NB4 (cell line): ENCODE measurements around the gene SLC7A10.

Source experiments
- MYC ChIP-seq: IDR thresholded peaks from 2 replicates; pipeline ENCODE4 v1.6.1; 2011; ENCODE audit warnings: low read depth, low read length
- POLR2A ChIP-seq: IDR thresholded peaks from 2 replicates; pipeline ENCODE4 v1.6.1; 2011; ENCODE audit warnings: mild to moderate bottlenecking; ENCODE audit not compliant: insufficient read length; ENCODE audit errors: extremely low read depth
- TF ChIP-seq, protein P1 (sequence below): IDR thresholded peaks from one replicate; pipeline ENCODE4 v1.5.1; 2012; ENCODE audit warnings: low read depth, low read length
- TF ChIP-seq, protein P2 (sequence below): IDR thresholded peaks from 2 replicates; pipeline ENCODE4 v1.6.1; 2011; ENCODE audit warnings: low read depth, low read length

DNA sequence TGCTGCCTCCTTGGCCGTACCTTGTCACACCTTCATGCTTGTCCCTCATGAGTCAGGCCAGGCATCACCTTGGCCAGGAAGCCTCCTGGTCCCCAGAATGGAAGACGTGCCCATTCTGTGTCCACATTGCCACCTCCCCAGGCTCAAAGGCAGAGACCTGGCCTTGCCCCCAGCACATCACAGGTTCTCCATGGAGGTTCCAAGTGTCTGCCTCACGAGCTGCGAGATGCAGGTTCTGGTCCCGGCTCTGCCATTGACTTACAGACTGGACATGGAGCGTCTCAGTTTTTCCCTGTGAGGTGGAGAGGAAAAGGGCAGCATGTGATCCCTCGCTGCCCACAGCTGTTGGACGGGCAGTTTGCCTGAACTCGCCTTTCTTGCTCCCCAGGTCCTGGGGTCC is 9.1 kb upstream of the SLC7A10 start:
- TF ChIP-seq POLR2A (no peak), MYC (no peak)
- TF ChIP-seq, protein P1, sequence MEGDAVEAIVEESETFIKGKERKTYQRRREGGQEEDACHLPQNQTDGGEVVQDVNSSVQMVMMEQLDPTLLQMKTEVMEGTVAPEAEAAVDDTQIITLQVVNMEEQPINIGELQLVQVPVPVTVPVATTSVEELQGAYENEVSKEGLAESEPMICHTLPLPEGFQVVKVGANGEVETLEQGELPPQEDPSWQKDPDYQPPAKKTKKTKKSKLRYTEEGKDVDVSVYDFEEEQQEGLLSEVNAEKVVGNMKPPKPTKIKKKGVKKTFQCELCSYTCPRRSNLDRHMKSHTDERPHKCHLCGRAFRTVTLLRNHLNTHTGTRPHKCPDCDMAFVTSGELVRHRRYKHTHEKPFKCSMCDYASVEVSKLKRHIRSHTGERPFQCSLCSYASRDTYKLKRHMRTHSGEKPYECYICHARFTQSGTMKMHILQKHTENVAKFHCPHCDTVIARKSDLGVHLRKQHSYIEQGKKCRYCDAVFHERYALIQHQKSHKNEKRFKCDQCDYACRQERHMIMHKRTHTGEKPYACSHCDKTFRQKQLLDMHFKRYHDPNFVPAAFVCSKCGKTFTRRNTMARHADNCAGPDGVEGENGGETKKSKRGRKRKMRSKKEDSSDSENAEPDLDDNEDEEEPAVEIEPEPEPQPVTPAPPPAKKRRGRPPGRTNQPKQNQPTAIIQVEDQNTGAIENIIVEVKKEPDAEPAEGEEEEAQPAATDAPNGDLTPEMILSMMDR: no peak
- TF ChIP-seq, protein P2, sequence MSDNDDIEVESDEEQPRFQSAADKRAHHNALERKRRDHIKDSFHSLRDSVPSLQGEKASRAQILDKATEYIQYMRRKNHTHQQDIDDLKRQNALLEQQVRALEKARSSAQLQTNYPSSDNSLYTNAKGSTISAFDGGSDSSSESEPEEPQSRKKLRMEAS: no peak
